PC-3 (cell line): ENCODE measurements around the gene ARRDC3. TPM values are rescaled to one million over a fixed set of nuclear protein-coding genes. Genes with fewer than 3 reads are reported as not detected.

Experiments
- ATAC-seq: fragments of 200-7000 bp; cut with Tn5 transposase; 2 replicates; pipeline ENCODE4 v1.9.1; 2020; ENCODE audit warnings: mild to moderate bottlenecking, moderate library complexity
- BruUV-seq: library from RNA; stranded (reverse); fragments of 400-500 nt; replicated peaks from 2 replicates; lab custom pipeline; 2021; lab: Mats Ljungman, UMichigan
- CTCF ChIA-PET: fragments of 300-600 bp; sonication (Branson Sonifier 250); formaldehyde crosslinking; loops from one replicate; lab custom pipeline; 2022; ENCODE audit warnings: antibody characterized with exemption; lab: Charles Lee
- POLR2A ChIA-PET: fragments of 300-600 bp; sonication (Branson Sonifier 250); formaldehyde crosslinking; loops from one replicate; lab custom pipeline; 2022; ENCODE audit warnings: antibody characterized with exemption; ENCODE audit not compliant: unreplicated experiment; lab: Charles Lee
- DNase-seq: peaks from one replicate; pipeline ENCODE4 v3.0.0-alpha.2; 2015
- H2AFZ ChIP-seq: fragments of 300-600 bp; sonication (generic); 2 replicates; pipeline ENCODE4 v1.6.0; 2016; ENCODE audit warnings: antibody characterized with exemption, low read length
- H3F3A ChIP-seq: fragments of 300-600 bp; sonication (generic); one replicate; pipeline ENCODE4 v1.6.0; 2017; ENCODE audit warnings: antibody characterized with exemption, low read length, control low read depth, mild to moderate bottlenecking; ENCODE audit not compliant: unreplicated experiment
- H3K27ac ChIP-seq: fragments of 300-600 bp; sonication (generic); 2 replicates; pipeline ENCODE4 v1.5.1; 2016; ENCODE audit warnings: mild to moderate bottlenecking, low read length
- H3K27me3 ChIP-seq: fragments of 300-600 bp; sonication (generic); 2 replicates; pipeline ENCODE4 v1.6.1; 2016; ENCODE audit warnings: low read length, mixed read lengths
- H3K36me3 ChIP-seq: fragments of 300-600 bp; sonication (generic); 2 replicates; pipeline ENCODE4 v1.6.1; 2016; ENCODE audit warnings: low read depth, mixed run types, low read length, mixed read lengths
- H3K4me1 ChIP-seq: fragments of 300-600 bp; sonication (generic); 2 replicates; pipeline ENCODE4 v1.5.1; 2016; ENCODE audit warnings: low read length; ENCODE audit not compliant: insufficient read depth
- H3K4me2 ChIP-seq: fragments of 300-600 bp; sonication (generic); 2 replicates; pipeline ENCODE4 v1.6.0; 2016; ENCODE audit warnings: low read length
- H3K4me3 ChIP-seq: fragments of 300-600 bp; sonication (generic); 2 replicates; pipeline ENCODE4 v1.5.1; 2016; ENCODE audit warnings: mild to moderate bottlenecking, low read length, mixed read lengths
- H3K79me2 ChIP-seq: fragments of 300-600 bp; sonication (generic); 2 replicates; pipeline ENCODE4 v1.6.1; 2017; ENCODE audit warnings: low read length, mixed read lengths
- H3K9ac ChIP-seq: fragments of 300-600 bp; sonication (generic); 2 replicates; pipeline ENCODE4 v1.6.0; 2016; ENCODE audit warnings: mild to moderate bottlenecking, low read length
- H3K9me2 ChIP-seq: fragments of 300-600 bp; sonication (generic); replicated peaks from 2 replicates; pipeline ENCODE4 v1.6.1; 2016; ENCODE audit warnings: mixed run types, low read length, mixed read lengths
- H3K9me3 ChIP-seq: fragments of 300-600 bp; sonication (generic); 2 replicates; pipeline ENCODE4 v1.6.1; 2016; ENCODE audit warnings: low read length, mixed read lengths
- H4K20me1 ChIP-seq: fragments of 300-600 bp; sonication (generic); 2 replicates; pipeline ENCODE4 v1.6.1; 2016; ENCODE audit warnings: low read length, mixed read lengths
- CTCF ChIP-seq: fragments of 300-600 bp; sonication (generic); conservative IDR thresholded peaks from 2 replicates; pipeline ENCODE4 v1.5.1; 2017; ENCODE audit warnings: antibody characterized with exemption, low read depth, mild to moderate bottlenecking, low read length
- EZH2 ChIP-seq: fragments of 300-600 bp; sonication (generic); IDR thresholded peaks from one replicate; pipeline ENCODE4 v1.6.1; 2017; ENCODE audit warnings: antibody characterized with exemption, mild to moderate bottlenecking, low read length; ENCODE audit not compliant: unreplicated experiment
- EZH2phosphoT487 ChIP-seq: fragments of 300-600 bp; sonication (generic); IDR thresholded peaks from 2 replicates; pipeline ENCODE4 v1.6.1; 2018; ENCODE audit warnings: mild to moderate bottlenecking, antibody characterized with exemption, low read length, borderline replicate concordance
- intact Hi-C: fragments of 100-400 bp; cut with micrococcal nuclease; formaldehyde crosslinking; loops from 2 replicates; pipeline ENCODE4 v1.9.0; 2023
- total RNA-seq: library from RNA; depleted of rRNA; stranded (reverse); fragments of >200 nt; gene quantifications from 2 replicates; pipeline ENCODE4 v1.2.3, GENCODE V29; 2014

The ARRDC3 gene
- total RNA-seq, 1 experiment from 2014 or later = 39.5 TPM

- no peak overlapping the region for H2AFZ ChIP-seq
- no peak for ATAC-seq
- no peaks in the 10 kb centered on the region for H4K20me1 ChIP-seq
- POLR2A ChIA-PET = no interaction called here
- no TSS peak for BruUV-seq
- no peaks in the 10 kb centered on the region for H3F3A ChIP-seq
- DNase-seq = no peak
- no peak overlapping the region for H3K27ac ChIP-seq
- H3K4me2 ChIP-seq = no peak overlapping the region
- peaks cover 5% of the 10 kb centered on the region for H3K4me1 ChIP-seq
- H3K79me2 ChIP-seq = no peaks in the 10 kb centered on the region
- CTCF ChIA-PET = interaction anchor here (1.0 kb wide), 1 partner anchor 16 kb away, joined by 3 read pairs; no protein-coding TSS in a partner anchor
- no peak for TF ChIP-seq EZH2phosphoT487
- no peak for TF ChIP-seq CTCF
- no peak for TF ChIP-seq EZH2
- intact Hi-C loops = no loop called here
- no peaks in the 10 kb centered on the region for H3K9me2 ChIP-seq
- H3K36me3 ChIP-seq = no peaks in the 10 kb centered on the region
- H3K27me3 ChIP-seq = no peaks in the 10 kb centered on the region
- no peak overlapping the region for H3K4me3 ChIP-seq
- H3K9ac ChIP-seq = no peak overlapping the region
- H3K9me3 ChIP-seq = no peaks in the 10 kb centered on the region
Observed at GRCh38 chr5:91403438-91403837, 20.3 kb upstream of the ARRDC3 start.

- no TSS peak for BruUV-seq
- Histone ChIP-seq H3K27ac (no peak overlapping the region), H3F3A (no peaks in the 10 kb centered on the region), H3K27me3 (no peaks in the 10 kb centered on the region), H3K4me2 (no peak overlapping the region), H4K20me1 (no peaks in the 10 kb centered on the region), H3K36me3 (no peaks in the 10 kb centered on the region), H3K9ac (no peak overlapping the region), H3K9me3 (no peaks in the 10 kb centered on the region), H3K79me2 (no peaks in the 10 kb centered on the region), H3K4me3 (no peak overlapping the region), H2AFZ (no peak overlapping the region), H3K9me2 (no peaks in the 10 kb centered on the region), H3K4me1 (no peaks in the 10 kb centered on the region)
- intact Hi-C loops = no loop called here
- ATAC-seq = no peak
- TF ChIP-seq EZH2 (no peak), EZH2phosphoT487 (no peak), CTCF (no peak)
- POLR2A ChIA-PET = no interaction called here
- CTCF ChIA-PET = no interaction called here
- DNase-seq = no peak
Observed at GRCh38 chr5:91401175-91401574, 18.1 kb upstream of the ARRDC3 start.

GRCh38 chr5:91397791-91398190 is 14.7 kb upstream of the ARRDC3 start:
- Histone ChIP-seq H3K4me2 (no peak overlapping the region), H3K9me3 (no peaks in the 10 kb centered on the region), H3K27me3 (no peaks in the 10 kb centered on the region), H3K79me2 (no peaks in the 10 kb centered on the region), H2AFZ (no peak overlapping the region), H3K36me3 (no peaks in the 10 kb centered on the region), H3K9ac (no peak overlapping the region), H4K20me1 (no peaks in the 10 kb centered on the region), H3K27ac (no peak overlapping the region), H3F3A (no peaks in the 10 kb centered on the region), H3K4me3 (no peak overlapping the region), H3K9me2 (no peaks in the 10 kb centered on the region), H3K4me1 (no peaks in the 10 kb centered on the region)
- DNase-seq = no peak
- POLR2A ChIA-PET = no interaction called here
- CTCF ChIA-PET = no interaction called here
- no peak for TF ChIP-seq EZH2phosphoT487
- TF ChIP-seq CTCF = no peak
- TF ChIP-seq EZH2 = no peak
- intact Hi-C loops = no loop called here
- ATAC-seq = no peak
- BruUV-seq = no TSS peak
